K562 (cell line): ENCODE measurements around the gene SCAMP2. TPM values are rescaled to one million over a fixed set of nuclear protein-coding genes. Genes with fewer than 3 reads are reported as not detected.

Experiments used
- ATAC-seq: fragments of 200-7000 bp; cut with Tn5 transposase; 3 replicates; pipeline ENCODE4 v1.9.1; 2020; ENCODE audit warnings: moderate library complexity
- BruUV-seq: library from RNA; stranded (reverse); fragments of 400-500 nt; replicated peaks from 2 replicates; lab custom pipeline; 2021; lab: Mats Ljungman, UMichigan
- CTCF ChIA-PET: fragments of 300-600 bp; formaldehyde crosslinking; extraction: SDS; loops from one replicate; lab custom pipeline; 2021; ENCODE audit warnings: low intra/inter-chr PET ratio; lab: Yijun Ruan, JAX
- POLR2A ChIA-PET: fragments of 300-600, 350-650 bp; sonication (Branson Sonifier 250); formaldehyde crosslinking; extraction: SDS; loops from one replicate; lab custom pipeline; 2021; ENCODE audit warnings: antibody characterized with exemption, inconsistent platforms; lab: Yijun Ruan, JAX
- DNase-seq, 4 experiments: peaks; one replicate each; pipeline versions ENCODE4 v3.0.0 to v3.0.0-alpha.2; 2011 to 2018; ENCODE audit warnings: low spot score in 3 of 4, mixed read lengths in 3 of 4; ENCODE audit errors: extremely low read depth in 1 of 4
- FAIRE-seq: peaks from 2 replicates; lab custom pipeline; 2011; peaks lifted over from hg19 to GRCh38; lab: Jason Lieb, UNC
- H2AFZ ChIP-seq: 2 replicates; pipeline ENCODE4 v1.6.0; 2011; ENCODE audit warnings: low read depth, low read length, control low read depth, inconsistent platforms
- H3K27ac ChIP-seq: fragments of 200-600 bp; 3 replicates; pipeline ENCODE4 v1.8.0; 2011; ENCODE audit warnings: low read depth, mild to moderate bottlenecking, control low read depth, inconsistent platforms, low read length, moderate library complexity, mixed read lengths; ENCODE audit errors: extremely low read depth
- H3K27me3 ChIP-seq, 2 experiments: fragments of 300-600 bp in 1 of 2; 2 replicates in 1 of 2; 3 replicates in 1 of 2; pipeline versions ENCODE4 v1.6.0 to v1.8.0; 2011; ENCODE audit warnings: inconsistent platforms in 2 of 2, low read length in 2 of 2, mild to moderate bottlenecking in 1 of 2, mixed read lengths in 1 of 2, moderate library complexity in 1 of 2; ENCODE audit not compliant: control insufficient read depth in 2 of 2, insufficient read depth in 2 of 2
- H3K36me3 ChIP-seq: fragments of 300-600 bp; 3 replicates; pipeline ENCODE4 v1.8.0; 2011; ENCODE audit warnings: mild to moderate bottlenecking, low read length, inconsistent platforms; ENCODE audit not compliant: control insufficient read depth, insufficient read depth
- H3K4me1 ChIP-seq, 2 experiments: fragments of 200-600 bp in 1 of 2; replicated peaks in 1 of 2; 2 replicates in 1 of 2; 3 replicates in 1 of 2; pipeline versions ENCODE4 v1.5.1 to v1.8.0; 2011; ENCODE audit warnings: inconsistent platforms in 2 of 2, low read length in 2 of 2, mild to moderate bottlenecking in 1 of 2, mixed read lengths in 1 of 2, moderate library complexity in 1 of 2; ENCODE audit not compliant: control insufficient read depth in 2 of 2, insufficient read depth in 2 of 2
- H3K4me2 ChIP-seq: 2 replicates; pipeline ENCODE4 v1.6.1; 2011; ENCODE audit warnings: low read length, control low read depth, inconsistent platforms, mixed read lengths; ENCODE audit not compliant: insufficient read depth
- H3K4me3 ChIP-seq: fragments of 200-600 bp; sonication (generic), shearing (Covaris generic); 2 replicates; pipeline ENCODE4 v1.5.1; 2016; ENCODE audit warnings: control low read depth, inconsistent platforms
- H3K79me2 ChIP-seq: fragments of 200-600 bp; 3 replicates; pipeline ENCODE4 v1.8.0; 2011; ENCODE audit warnings: low read length, inconsistent platforms; ENCODE audit not compliant: control insufficient read depth, insufficient read depth
- H3K9ac ChIP-seq, 2 experiments: 2 replicates each; pipeline versions ENCODE4 v1.6.0 to v1.6.1; 2011; ENCODE audit warnings: low read depth in 2 of 2, low read length in 2 of 2, control low read depth in 1 of 2, inconsistent platforms in 1 of 2, mild to moderate bottlenecking in 1 of 2, mixed read lengths in 1 of 2; ENCODE audit not compliant: insufficient read depth in 1 of 2
- H3K9me1 ChIP-seq: one replicate; pipeline ENCODE4 v1.6.0; 2011; ENCODE audit warnings: inconsistent platforms, mild to moderate bottlenecking, low read length, moderate library complexity; ENCODE audit not compliant: control insufficient read depth, insufficient read depth
- H3K9me3 ChIP-seq: replicated peaks from 2 replicates; pipeline ENCODE4 v1.5.1; 2011; ENCODE audit warnings: low read depth, low read length, inconsistent platforms; ENCODE audit not compliant: control insufficient read depth, insufficient read depth
- H4K20me1 ChIP-seq: replicated peaks from 2 replicates; pipeline ENCODE4 v1.6.1; 2011; ENCODE audit warnings: low read length, inconsistent platforms, mixed read lengths; ENCODE audit not compliant: control insufficient read depth, insufficient read depth
- BCOR ChIP-seq: fragments of 450-650 bp; IDR thresholded peaks from 2 replicates; pipeline ENCODE4 v1.6.1; 2016
- C11orf30 ChIP-seq: fragments of 450-650 bp; IDR thresholded peaks from 2 replicates; pipeline ENCODE4 v1.6.1; 2016; ENCODE audit warnings: low read depth, mild to moderate bottlenecking
- DIDO1 ChIP-seq: fragments of 450-650 bp; IDR thresholded peaks from 2 replicates; pipeline ENCODE4 v1.6.1; 2016; ENCODE audit warnings: low read depth, missing biosample characterization, missing genetic modification characterization
- FOXA3 ChIP-seq, 2 experiments: fragments of 450-650 bp in 1 of 2; sonication (generic) in 1 of 2; formaldehyde crosslinking; IDR thresholded peaks in 1 of 2; conservative IDR thresholded peaks in 1 of 2; 2 replicates each; pipeline versions ENCODE4 v1.4.0 to v1.8.0; 2020 to 2022; ENCODE audit warnings: mild to moderate bottlenecking in 2 of 2, missing genetic modification reagents in 1 of 2
- GATAD2A ChIP-seq: fragments of 450-650 bp; IDR thresholded peaks from 2 replicates; pipeline ENCODE4 v1.6.1; 2017
- MAFG ChIP-seq: fragments of 450-650 bp; conservative IDR thresholded peaks from 2 replicates; pipeline ENCODE4 v1.6.1; 2016; ENCODE audit warnings: missing genetic modification characterization, missing compliant biosample characterization
- ZNF121 ChIP-seq: sonication (generic); formaldehyde crosslinking; conservative IDR thresholded peaks from 2 replicates; pipeline ENCODE4 v1.8.0; 2022; ENCODE audit warnings: missing genetic modification reagents
- ZNF316 ChIP-seq: fragments of 450-650 bp; IDR thresholded peaks from 2 replicates; pipeline ENCODE4 v1.6.1; 2016
- WGBS: fragments of 100-300 bp; shearing (Covaris generic); methylation state at CpG from one replicate; pipeline ENCODE4 v1.1.6; 2016; ENCODE audit warnings: low coverage, mixed read lengths; ENCODE audit not compliant: insufficient coverage; ENCODE audit errors: missing lambda C conversion rate; 5-methylcytosine and 5-hydroxymethylcytosine counted together
- in situ Hi-C: fragments of 300-500 bp; cut with MboI; formaldehyde crosslinking; loops from 4 replicates; pipeline ENCODE4 v1.15.0; 2018; ENCODE audit warnings: inconsistent platforms, mixed read lengths
- intact Hi-C: fragments of 100-400 bp; cut with micrococcal nuclease; formaldehyde crosslinking; loops from 2 replicates; pipeline ENCODE4 v1.14.2; 2022
- polyA plus RNA-seq, 8 experiments: library from polyadenylated mRNA; depleted of rRNA in 4 of 8; stranded (reverse) in 5 of 8; unstranded in 3 of 8; fragments of >200 nt; fragmentation: Nextera tagmentation in 2 of 8; fragmentation: Illumina TruSeq in 1 of 8; extraction: Ambion mirVana in 2 of 8; extraction: Trizol in 1 of 8; gene quantifications; 2 replicates each; pipeline versions ENCODE4 v1.2.1 to v1.2.3, GENCODE V29; 2011 to 2014; ENCODE audit warnings: inconsistent platforms in 1 of 8, missing spikeins in 1 of 8
- total RNA-seq, 7 experiments: library from RNA; depleted of rRNA in 6 of 7; stranded (reverse); fragments of >200 nt in 6 of 7; fragmentation: Illumina TruSeq in 2 of 7; extraction: Trizol in 2 of 7; gene quantifications; 2 replicates each; pipeline versions ENCODE4 v1.2.1 to v1.2.3, GENCODE V29; 2011 to 2021; ENCODE audit warnings: low replicate concordance in 1 of 7

Gene SCAMP2
- total and polyA plus RNA-seq, 9 of the 15 experiments (the other 6 are each of a cell fraction or from before 2014, with no cell fraction given): 5.9 to 61.1 (median 20.1) TPM

DNA sequence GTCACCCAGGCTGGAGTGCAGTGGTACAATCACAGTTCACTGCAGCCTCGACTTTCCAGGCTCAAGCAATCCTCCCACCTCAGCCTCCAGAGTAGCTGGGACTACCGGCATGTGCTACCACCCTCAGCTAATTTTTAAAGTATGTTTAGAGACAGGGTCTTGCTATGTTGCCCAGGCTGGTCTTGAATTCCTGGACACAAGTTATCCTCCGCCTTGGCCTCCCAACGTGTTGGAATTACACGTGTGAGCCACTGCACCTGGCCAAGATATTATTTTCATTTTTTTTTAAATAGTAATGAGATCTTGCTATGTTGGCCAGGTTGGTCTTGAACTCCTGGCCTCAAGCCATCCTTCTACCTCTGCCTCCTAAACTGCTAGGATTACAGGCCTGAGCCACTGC is 12.3 kb upstream of the SCAMP2 start:
- in situ Hi-C loops: no loop called here
- no peaks in the 10 kb centered on the region for H4K20me1 ChIP-seq
- H3K79me2 ChIP-seq: peaks cover 17% of the 10 kb centered on the region
- no peaks in the 10 kb centered on the region for H3K9me1 ChIP-seq
- ChIA-PET CTCF (no interaction called here), POLR2A (interaction anchor here (0.6 to 0.7 kb wide), 2 partner anchors 9 to 483 kb away, joined by 4 read pairs; partner anchors contain the start of gene MAN2C1)
- FAIRE-seq: no peak
- no peak for ATAC-seq
- peaks cover 6% of the 10 kb centered on the region; the same call in 1 of the 2 replicates for H3K9me3 ChIP-seq
- H3K27me3 ChIP-seq: no peaks in the 10 kb centered on the region
- BruUV-seq: no TSS peak
- intact Hi-C loops: no loop called here
- TF ChIP-seq GATAD2A: no peak
- peak; percentile 83 for TF ChIP-seq ZNF121 (CRISPR knock-in tag)
- 0 out of 2 replicates have a peak, but pooled peaks have one; percentile 12 for TF ChIP-seq BCOR
- no peak overlapping the region for H3K27ac ChIP-seq
- H3K4me2 ChIP-seq: no peak overlapping the region
- peaks cover 18 to 34% of the 10 kb centered on the region in 2 experiments; a peak in 4 of 5 replicates for H3K4me1 ChIP-seq
- 62% methylated on average over 5 of the region's 5 CpGs for WGBS
- H3K36me3 ChIP-seq: no peaks in the 10 kb centered on the region
- H3K4me3 ChIP-seq: no peak overlapping the region
- H2AFZ ChIP-seq: no peak overlapping the region
- no peak for DNase-seq
- H3K9ac ChIP-seq: no peak overlapping the region

DNA sequence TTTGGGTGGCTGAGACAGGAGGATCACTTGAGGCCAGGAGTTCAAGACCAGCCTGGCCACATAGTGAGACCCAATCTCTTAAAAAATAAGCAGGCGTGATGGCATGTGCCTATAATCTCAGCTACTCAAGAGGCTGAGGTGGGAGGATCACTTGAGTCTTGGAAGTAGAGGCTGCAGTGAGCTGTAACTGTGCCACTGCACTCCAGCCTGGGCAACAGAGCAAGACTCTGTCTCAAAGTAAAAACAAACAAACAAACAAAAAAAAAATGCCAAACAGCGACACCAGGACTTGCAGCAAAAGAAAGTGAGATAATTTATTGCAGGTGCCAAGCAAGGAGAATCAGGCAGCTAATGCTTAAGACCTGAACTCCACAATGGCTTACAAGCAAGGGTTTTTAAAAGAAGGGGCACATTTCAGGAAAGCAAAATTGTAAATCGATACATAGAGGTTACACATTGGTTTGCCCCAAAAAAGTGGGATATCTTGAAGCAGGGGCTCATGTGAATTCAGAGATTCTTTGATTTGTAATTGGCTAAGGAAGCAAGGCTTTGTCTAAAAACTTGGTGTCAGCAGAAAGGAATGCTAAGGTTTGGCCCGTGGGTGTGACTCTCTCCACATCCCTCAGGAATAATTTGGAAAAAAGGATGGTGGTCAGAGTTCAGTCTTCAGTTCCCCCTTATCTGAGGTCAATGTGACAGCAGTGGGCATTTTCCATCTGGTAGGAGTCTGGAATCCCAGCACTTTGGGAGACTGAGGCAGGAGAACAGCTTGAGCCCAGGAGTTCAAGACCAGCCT is 11.5 kb upstream of the SCAMP2 start:
- H3K4me3 ChIP-seq: no peak overlapping the region
- DNase-seq (no peak), ATAC-seq (no peak), FAIRE-seq (no peak)
- H4K20me1 ChIP-seq: no peaks in the 10 kb centered on the region
- intact Hi-C loops (no loop called here), in situ Hi-C loops (no loop called here)
- H3K9me3 ChIP-seq: peaks cover 6% of the 10 kb centered on the region; the same call in 1 of the 2 replicates
- TF ChIP-seq FOXA3 (CRISPR knock-in tag; conservative IDR thresholded peaks at IDR 0.05 in 1 of 2, IDR thresholded peaks at IDR 0.05 in 1 of 2) (no peak), C11orf30 (peak; percentile 61; the same call in 1 of the 2 replicates), MAFG (tag) (0 out of 2 replicates have a peak, but pooled peaks have one; percentile 19), ZNF316 (peak; percentile 75), DIDO1 (tag) (no peak)
- H3K4me2 ChIP-seq: no peak overlapping the region
- no peaks in the 10 kb centered on the region for H3K36me3 ChIP-seq
- peaks cover 9% of the 10 kb centered on the region; the same call in 1 of the 3 replicates for H3K79me2 ChIP-seq
- no peaks in the 10 kb centered on the region for H3K27me3 ChIP-seq
- H3K9ac ChIP-seq: no peak overlapping the region
- ChIA-PET POLR2A (no interaction called here), CTCF (no interaction called here)
- H3K27ac ChIP-seq: no peak overlapping the region
- no peak overlapping the region for H2AFZ ChIP-seq
- peaks cover 18 to 26% of the 10 kb centered on the region in 2 experiments; a peak in 4 of 5 replicates for H3K4me1 ChIP-seq
- no TSS peak for BruUV-seq
- H3K9me1 ChIP-seq: no peaks in the 10 kb centered on the region
- WGBS: 34% methylated on average over 4 of the region's 4 CpGs
